Activated CD8-positive, alpha-beta memory T cell treated with anti-CD3 and anti-CD28 coated beads for 48 hours (primary cell): Measurements from ENCODE around the gene HMGB4.

Source experiments
- DNase-seq, 3 experiments: peaks; one replicate each; pipeline ENCODE4 v3.0.0-alpha.2; 2020; ENCODE audit warnings: low read depth in 2 of 3, low spot score in 2 of 3

Gene HMGB4

GRCh38 chr1:33897092-33897725 is 33.3 kb downstream of the HMGB4 start:
- DNase-seq = no peak

- DNase-seq = no peak
Measured at GRCh38 chr1:33898406-33898805, 34.5 kb downstream of the HMGB4 start.

GRCh38 chr1:33898881-33899280 is 35.0 kb downstream of the HMGB4 start:
- no peak for DNase-seq

GRCh38 chr1:33899746-33900145 is 35.9 kb downstream of the HMGB4 start:
- DNase-seq = no peak

- no peak for DNase-seq
Measured at GRCh38 chr1:33902486-33903209, 38.8 kb downstream of the HMGB4 start.

GRCh38 chr1:33903210-33903589 is 39.3 kb downstream of the HMGB4 start:
- DNase-seq = no peak

- DNase-seq = no peak
Measured at GRCh38 chr1:33905241-33905640, 41.4 kb downstream of the HMGB4 start.

GRCh38 chr1:33906156-33906555 is 42.3 kb downstream of the HMGB4 start:
- DNase-seq = no peak

GRCh38 chr1:33908324-33908956 is 44.6 kb downstream of the HMGB4 start:
- DNase-seq = no peak
